HG02571 (cell line): Measurements from ENCODE around the gene ATP8B4.

Experiments
- ATAC-seq: cut with Tn5 transposase; IDR thresholded peaks from one replicate; pipeline ENCODE4 v1.9.1; 2021; ENCODE audit warnings: mild to moderate bottlenecking, moderate library complexity; ENCODE audit not compliant: unreplicated experiment

Gene ATP8B4

DNA sequence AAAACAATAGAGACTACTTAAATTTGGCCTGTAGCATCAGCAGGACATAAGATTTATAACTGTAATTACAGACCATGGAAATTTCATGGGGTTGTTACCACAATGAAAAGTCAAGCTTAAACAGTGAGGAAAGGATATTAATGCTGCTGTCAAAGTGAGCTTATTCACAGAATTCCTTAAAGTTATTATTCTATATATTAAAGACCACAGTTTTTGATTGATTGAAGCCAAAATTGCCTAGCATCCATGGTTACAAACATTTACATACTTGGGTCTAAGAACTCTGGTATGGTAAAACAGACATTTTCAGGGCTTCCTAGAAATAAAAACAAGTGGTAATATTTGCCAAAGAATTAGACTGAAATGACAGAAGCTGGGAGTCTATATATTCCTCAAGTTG lies 248.6 kb downstream of the ATP8B4 start:
- no peak for ATAC-seq

- no peak for ATAC-seq
These were observed 250.7 kb downstream of the ATP8B4 start for GRCh38 chr15:49868348-49868747.

- no peak for ATAC-seq
These were observed 252.9 kb downstream of the ATP8B4 start for GRCh38 chr15:49865925-49866757.

DNA sequence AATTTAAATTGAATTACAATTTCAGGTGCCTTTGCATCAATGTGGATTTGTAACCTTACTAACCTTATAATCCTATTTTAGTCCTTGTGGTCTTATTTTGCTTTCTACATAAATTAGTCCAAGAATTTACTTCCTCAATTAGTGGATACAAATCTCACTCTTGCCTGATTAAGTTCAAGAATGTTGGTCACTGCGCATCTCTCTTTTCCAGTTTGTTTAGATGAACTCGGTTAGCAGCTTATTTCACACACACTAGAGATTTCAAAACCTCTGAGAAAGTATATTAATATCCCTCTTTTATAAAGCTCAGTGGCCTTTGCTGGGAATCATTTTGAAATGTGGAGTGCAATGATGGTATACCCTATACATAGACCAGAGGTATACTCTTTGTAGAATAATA lies 254.8 kb downstream of the ATP8B4 start:
- no peak for ATAC-seq

DNA sequence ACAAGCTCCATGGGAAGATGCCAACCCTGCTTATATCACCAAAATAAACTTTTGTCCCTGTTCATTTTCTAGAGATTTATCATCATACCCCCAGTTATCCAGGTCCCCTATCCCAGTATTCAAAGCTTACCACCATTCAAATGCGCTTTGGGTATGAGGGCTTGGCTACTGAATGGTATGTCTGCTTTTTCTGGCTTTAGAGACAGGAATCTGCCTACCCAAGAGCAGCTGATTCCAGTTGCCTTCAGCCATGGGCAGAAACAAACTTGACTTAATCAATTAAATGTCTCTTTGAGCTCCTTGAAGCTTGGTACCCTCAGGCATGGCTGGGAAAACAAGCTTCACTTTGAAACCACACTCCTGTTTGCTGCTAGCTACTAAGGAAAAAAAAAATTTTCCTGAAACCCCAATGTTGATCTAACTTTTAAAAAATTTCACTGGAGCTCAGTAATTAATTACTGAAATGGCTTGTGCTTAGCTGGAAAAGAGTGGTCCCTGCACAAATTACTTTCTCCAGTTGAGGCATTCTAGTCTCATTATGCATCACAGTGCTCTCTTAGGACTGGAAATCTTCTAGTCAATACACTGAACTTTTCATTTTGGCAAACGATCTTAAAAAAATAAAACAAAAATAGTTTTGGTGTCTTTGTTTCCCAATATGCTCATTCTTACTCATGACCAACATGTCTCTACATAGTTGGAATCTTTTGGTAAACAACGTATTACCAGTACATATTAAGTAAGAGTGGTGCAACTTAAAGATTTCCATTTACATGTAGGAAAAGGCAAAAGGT lies 255.4 kb downstream of the ATP8B4 start:
- no peak for ATAC-seq

- no peak for ATAC-seq
These were observed 258.9 kb downstream of the ATP8B4 start for GRCh38 chr15:49860101-49860500.

GRCh38 chr15:49857496-49858475 lies 261.2 kb downstream of the ATP8B4 start:
- no peak for ATAC-seq

DNA sequence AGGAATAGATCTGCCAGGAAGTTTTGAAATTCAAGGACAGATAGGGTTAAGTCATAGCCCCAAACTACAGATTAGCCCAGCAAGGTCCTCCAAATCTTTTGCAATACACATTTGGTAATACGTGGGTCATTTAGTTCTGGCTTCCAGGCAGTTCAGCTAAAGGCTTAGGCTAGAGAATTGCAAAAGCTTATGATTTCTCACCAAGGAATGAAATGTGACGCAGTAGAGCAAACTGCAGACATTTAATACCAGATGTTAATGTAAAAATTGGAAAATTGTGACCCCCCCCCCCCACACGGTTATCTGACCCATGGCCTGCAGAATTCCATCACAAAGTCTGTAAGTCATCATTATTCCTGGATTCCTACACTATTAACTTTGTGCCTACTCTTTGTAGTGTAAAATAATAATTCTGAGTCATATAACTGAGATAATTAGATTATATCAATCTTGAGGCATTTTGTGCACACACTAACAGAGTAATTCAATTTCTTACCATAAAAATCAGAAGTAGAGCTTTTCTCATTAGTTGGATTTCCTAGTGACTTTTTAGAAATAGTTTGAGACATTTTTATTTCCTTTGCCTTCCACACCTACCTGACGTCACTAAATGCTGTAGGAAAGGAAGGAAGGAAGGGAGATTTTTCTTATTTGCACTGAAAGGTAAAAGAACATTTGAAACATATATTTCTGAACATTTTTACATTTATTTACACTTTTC lies 263.0 kb downstream of the ATP8B4 start:
- ATAC-seq = no peak

GRCh38 chr15:49852756-49853155 lies 266.3 kb downstream of the ATP8B4 start:
- ATAC-seq = no peak

DNA sequence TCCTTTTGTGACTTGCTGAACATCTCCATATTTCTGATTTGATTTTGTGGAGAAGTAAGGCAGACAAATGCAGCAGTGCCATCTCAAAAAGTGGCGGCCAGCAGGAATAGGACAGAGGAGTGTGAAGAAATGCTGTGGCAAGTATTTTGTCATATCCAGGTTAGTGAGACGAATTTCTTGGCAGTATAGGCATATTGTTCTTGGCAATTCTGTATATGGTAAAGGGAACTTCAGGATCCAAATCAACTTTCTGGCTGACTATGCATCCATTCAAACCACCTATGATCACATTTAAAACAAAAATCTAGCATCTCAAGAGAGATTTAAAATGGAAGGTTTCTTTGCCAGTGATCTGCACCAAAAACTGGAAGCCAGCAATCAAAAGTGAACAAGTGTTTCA lies 270.2 kb downstream of the ATP8B4 start:
- no peak for ATAC-seq

- no peak for ATAC-seq
These were observed 270.7 kb downstream of the ATP8B4 start for GRCh38 chr15:49848282-49848724.

GRCh38 chr15:49847423-49848281 lies 271.4 kb downstream of the ATP8B4 start:
- no peak for ATAC-seq

- ATAC-seq = no peak
These were observed 274.6 kb downstream of the ATP8B4 start for GRCh38 chr15:49844390-49844789.

- no peak for ATAC-seq
These were observed 275.3 kb downstream of the ATP8B4 start for GRCh38 chr15:49843725-49844124.

DNA sequence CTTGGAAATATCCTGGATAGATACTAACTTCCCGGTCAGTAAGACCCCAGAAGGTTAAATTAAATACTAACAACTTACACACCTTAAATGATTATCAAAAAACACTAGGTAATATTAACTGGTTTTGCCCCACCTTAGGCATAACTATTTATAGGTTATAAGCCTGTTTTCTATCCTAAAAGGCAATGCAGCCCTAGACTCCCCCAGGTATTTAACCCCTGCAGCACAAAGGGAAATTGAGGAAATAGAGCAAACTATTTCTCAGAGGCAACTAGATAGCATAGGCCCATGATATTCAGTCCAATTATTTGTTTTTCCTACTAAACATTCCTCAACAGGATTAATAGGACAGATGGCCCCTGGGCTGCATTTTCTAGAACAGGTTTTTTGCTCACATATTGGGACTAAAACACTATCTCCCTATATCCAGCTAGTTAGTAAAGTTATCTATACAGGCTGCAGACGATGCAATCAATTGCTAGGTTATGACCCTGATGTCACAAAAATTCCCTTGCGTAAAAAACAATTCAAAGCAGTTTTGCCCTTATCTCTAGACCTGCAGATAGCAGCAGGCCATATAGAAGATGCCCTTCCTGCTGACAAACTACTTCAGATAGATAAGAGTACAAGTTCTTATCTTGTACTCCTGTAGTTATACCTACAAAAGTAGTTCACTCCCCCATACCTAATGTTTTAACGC lies 276.9 kb downstream of the ATP8B4 start:
- no peak for ATAC-seq

GRCh38 chr15:49832511-49832910 lies 286.5 kb downstream of the ATP8B4 start:
- ATAC-seq = no peak

DNA sequence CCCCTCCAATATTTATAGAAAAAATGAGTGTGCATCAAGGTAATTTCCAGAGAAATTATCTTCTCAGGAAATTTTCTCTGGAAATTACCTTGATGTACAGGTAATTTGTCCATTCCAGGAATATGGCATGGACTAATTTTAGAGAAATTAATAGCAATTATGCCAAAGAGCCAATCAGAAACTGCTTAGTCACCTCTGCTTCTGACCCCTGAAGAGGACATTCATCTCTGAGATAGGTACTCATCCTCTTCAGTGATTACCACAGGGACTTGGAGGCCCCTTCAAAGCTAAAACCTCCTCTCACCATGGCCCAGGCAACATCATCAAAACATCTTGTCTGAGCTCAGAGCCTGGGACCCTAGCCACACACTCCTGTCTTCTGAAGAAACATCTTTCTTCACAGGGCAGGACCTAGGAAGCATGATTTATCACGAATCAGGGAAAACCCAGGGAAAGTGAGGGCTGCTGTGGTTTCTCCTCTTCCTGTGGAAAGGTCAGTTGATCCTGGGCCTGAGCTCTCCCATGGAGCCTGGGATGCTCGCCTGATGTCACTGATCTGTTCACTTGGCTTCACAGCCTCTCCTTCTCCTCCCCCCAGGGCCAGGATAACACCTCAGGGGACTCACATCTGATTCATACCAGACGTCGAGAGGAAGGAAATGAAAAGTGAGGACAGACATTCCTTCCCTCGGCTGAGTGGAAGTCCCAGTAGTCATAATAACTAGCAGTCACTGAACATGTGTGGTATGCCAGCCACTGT lies 287.6 kb downstream of the ATP8B4 start:
- no peak for ATAC-seq

GRCh38 chr15:49830391-49830790 lies 288.6 kb downstream of the ATP8B4 start:
- ATAC-seq = no peak
